Lung (tissue), 12 donors: ENCODE data around the gene HDAC10. TPM values are rescaled to one million over a fixed set of nuclear protein-coding genes. Genes with fewer than 3 reads are reported as not detected.

ENCODE experiments used
- ATAC-seq: fragments of 200-7000 bp; cut with Tn5 transposase; one replicate; pipeline ENCODE4 v1.9.1; 2020; ENCODE audit warnings: moderate number of reproducible peaks; ENCODE audit not compliant: insufficient read depth, low FRiP score
- DNase-seq, 3 donors: peaks; one replicate each; pipeline ENCODE4 v3.0.0-alpha.2; 2013 to 2017
- H3K27ac ChIP-seq, 2 donors: one replicate each; pipeline ENCODE4 v1.5.1; 2013; ENCODE audit warnings: mild to moderate bottlenecking in 2 of 2, moderate library complexity in 2 of 2, control low read depth in 1 of 2, inconsistent platforms in 1 of 2, low read depth in 1 of 2, low read length in 1 of 2
- H3K27me3 ChIP-seq, 3 donors: one replicate each; pipeline ENCODE4 v1.5.1; 2013; ENCODE audit warnings: low read length in 2 of 3; ENCODE audit not compliant: control insufficient read depth in 3 of 3, insufficient read depth in 3 of 3
- H3K36me3 ChIP-seq, 4 donors: one replicate each; pipeline ENCODE4 v1.5.1; 2013; ENCODE audit warnings: low read length in 4 of 4, mild to moderate bottlenecking in 1 of 4, moderate library complexity in 1 of 4; ENCODE audit not compliant: control insufficient read depth in 4 of 4, insufficient read depth in 4 of 4
- H3K4me1 ChIP-seq, 5 donors: one replicate each; pipeline ENCODE4 v1.5.1; 2013; ENCODE audit warnings: low read length in 5 of 5, mild to moderate bottlenecking in 2 of 5, moderate library complexity in 1 of 5; ENCODE audit not compliant: control insufficient read depth in 5 of 5, insufficient read depth in 5 of 5
- H3K4me3 ChIP-seq: one replicate; pipeline ENCODE4 v1.5.1; 2013; ENCODE audit warnings: mild to moderate bottlenecking, control low read depth, moderate library complexity
- H3K9ac ChIP-seq, 2 donors: one replicate each; pipeline ENCODE4 v1.5.1; 2013; ENCODE audit warnings: low read length in 2 of 2, control low read depth in 1 of 2; ENCODE audit not compliant: insufficient read depth in 1 of 2
- H3K9me3 ChIP-seq, 4 donors: one replicate each; pipeline ENCODE4 v1.5.1; 2013; ENCODE audit warnings: low read length in 3 of 4, mild to moderate bottlenecking in 1 of 4, moderate library complexity in 1 of 4; ENCODE audit not compliant: control insufficient read depth in 4 of 4, insufficient read depth in 3 of 4
- CTCF ChIP-seq: IDR thresholded peaks from 2 replicates; pipeline ENCODE4 v1.5.1; 2012; ENCODE audit warnings: mild to moderate bottlenecking; ENCODE audit errors: control extremely low read depth, extremely low read depth
- WGBS, 2 donors: extraction: QIAGEN DNeasy Blood & Tissue Kit; methylation state at CpG; one replicate each; pipeline ENCODE4 v1.1.7; 2013; 5-methylcytosine and 5-hydroxymethylcytosine counted together
- polyA plus RNA-seq, 2 donors: library from polyadenylated mRNA; stranded (reverse); fragments of 200-250 nt; gene quantifications; one replicate each; pipeline ENCODE4 v1.2.1, GENCODE V29; 2013
- total RNA-seq, 2 donors: library from RNA; depleted of rRNA in 1 of 2; stranded (reverse); fragments of >200 nt in 1 of 2; gene quantifications; one replicate each; pipeline ENCODE4 v1.2.1, GENCODE V29; 2014 to 2021
- donor health status: control.
- donor health status: control.
- donor health status: Bipolar disorder and iron deficiency.
- donor health status: healthy.
- donor health status: DM: yes; HTN: yes; CAD: no.

The HDAC10 gene
- total and polyA plus RNA-seq, 4 donors, result 32.2 to 53.7 (median 36.3) TPM

GRCh38 chr22:50213263-50213662 lies 37.8 kb downstream of the HDAC10 start:
- no peak overlapping the region for H3K4me3 ChIP-seq
- no peak for ATAC-seq
- no peak for DNase-seq
- no peak overlapping the region for H3K27ac ChIP-seq
- no peak overlapping the region for H3K9ac ChIP-seq
- H3K27me3 ChIP-seq, result no peaks in the 10 kb centered on the region
- peaks cover 17 to 64% (median 51%) of the 10 kb centered on the region in 4 donors for H3K36me3 ChIP-seq
- 93 to 98% methylated on average over 9 of the region's 9 CpGs for WGBS, 2 donors
- TF ChIP-seq CTCF, result no peak
- no peaks in the 10 kb centered on the region for H3K4me1 ChIP-seq
- H3K9me3 ChIP-seq, result no peaks in the 10 kb centered on the region

- no peak overlapping the region for H3K27ac ChIP-seq
- H3K4me1 ChIP-seq, result peaks cover 0 to 2% (median 0%) of the 10 kb centered on the region in 5 donors
- WGBS, 2 donors, result 93 to 95% methylated on average over 14 of the region's 14 CpGs
- ATAC-seq, result no peak
- no peak overlapping the region for H3K9ac ChIP-seq
- TF ChIP-seq CTCF, result no peak
- H3K4me3 ChIP-seq, result no peak overlapping the region
- H3K9me3 ChIP-seq, result no peaks in the 10 kb centered on the region
- peaks cover 9 to 51% (median 48%) of the 10 kb centered on the region in 4 donors for H3K36me3 ChIP-seq
- DNase-seq, result no peak
- no peaks in the 10 kb centered on the region for H3K27me3 ChIP-seq
Measured at GRCh38 chr22:50211147-50211546, 39.9 kb downstream of the HDAC10 start.

- peaks cover 7 to 51% (median 46%) of the 10 kb centered on the region in 4 donors for H3K36me3 ChIP-seq
- no peaks in the 10 kb centered on the region for H3K9me3 ChIP-seq
- H3K27ac ChIP-seq, result no peak overlapping the region
- no peak for TF ChIP-seq CTCF
- WGBS, 2 donors, result 89 to 90% methylated on average over 32 of the region's 32 CpGs
- H3K9ac ChIP-seq, result no peak overlapping the region
- no peak for DNase-seq
- peaks cover 0 to 2% (median 0%) of the 10 kb centered on the region in 5 donors for H3K4me1 ChIP-seq
- ATAC-seq, result no peak
- no peaks in the 10 kb centered on the region for H3K27me3 ChIP-seq
- H3K4me3 ChIP-seq, result no peak overlapping the region
Measured at GRCh38 chr22:50210378-50211139, 40.5 kb downstream of the HDAC10 start.
